ENCODE results near the gene DPH6. TPM values are rescaled to one million over a fixed set of nuclear protein-coding genes. Genes with fewer than 3 reads are reported as not detected.

DPH6 gene
- polyA plus RNA-seq, 2 of the 4 experiments (the other 2 are of a cell fraction): 11.0 to 33.6 TPM

GRCh38 chr15:35470441-35470840 lies 75.5 kb downstream of the DPH6 start:
- Histone ChIP-seq H3K4me1 (no peaks in the 10 kb centered on the region), H3K4me2 (no peak overlapping the region), H3K9me3 (no peaks in the 10 kb centered on the region), H3K4me3 (no peak overlapping the region), H3K27ac (no peak overlapping the region)
- ChIA-PET CTCF (no interaction called here), POLR2A (no interaction called here)
- FAIRE-seq (no peak), ATAC-seq (no peak), DNase-seq (ENCODE audit: low read depth in 1 of 2, low spot score in 1 of 2) (no peak)
- 90% methylated on average over 7 of the region's 7 CpGs for WGBS (ENCODE audit: missing lambda C conversion rate)
- TF ChIP-seq MYC (IDR thresholded peaks at IDR 0.05; ENCODE audit: borderline replicate concordance, low read length): no peak
- no peak for TF ChIP-seq ZC3H11A (IDR thresholded peaks at IDR 0.05)
- TF ChIP-seq HOXB13 (CRISPR knock-in tag; IDR thresholded peaks at IDR 0.05; ENCODE audit: low read depth): no peak
- no peak for TF ChIP-seq RAD21 (conservative IDR thresholded peaks at IDR 0.05 in 1 of 2, IDR thresholded peaks at IDR 0.05 in 1 of 2)
- no peak for TF ChIP-seq JUN (IDR thresholded peaks at IDR 0.05)
- TF ChIP-seq BHLHE40 (IDR thresholded peaks at IDR 0.05; ENCODE audit: low read depth, low read length): no peak
- TF ChIP-seq PHF8 (IDR thresholded peaks at IDR 0.05; ENCODE audit: borderline replicate concordance, low read depth): no peak
- TF ChIP-seq NFE2L2 (conservative IDR thresholded peaks at IDR 0.05; ENCODE audit: low read length): no peak
- TF ChIP-seq USF2 (IDR thresholded peaks at IDR 0.05): no peak
- TF ChIP-seq HES2 (IDR thresholded peaks at IDR 0.05): no peak

GRCh38 chr15:35466476-35466875 lies 79.5 kb downstream of the DPH6 start:
- no peak for ATAC-seq
- no peak for FAIRE-seq
- CTCF ChIA-PET: no interaction called here

DNA sequence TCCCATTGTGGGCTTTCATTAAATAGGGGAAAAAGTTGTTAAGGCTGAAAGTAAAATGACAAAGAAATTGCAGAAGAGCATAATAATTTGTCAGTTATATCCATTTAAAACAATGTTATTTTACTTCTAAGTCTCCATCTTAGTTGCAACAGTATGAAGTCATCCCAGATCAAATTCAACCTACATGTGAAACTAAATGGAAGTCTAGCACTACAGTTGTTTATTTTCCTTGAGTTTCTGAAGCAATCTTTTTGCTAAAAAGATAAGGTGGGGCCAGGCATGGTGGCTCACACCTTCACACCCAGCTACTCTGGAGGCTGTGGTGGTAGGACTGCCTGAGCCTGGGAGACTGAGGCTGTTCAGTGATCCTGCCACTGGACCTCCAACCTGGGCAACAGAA lies 80.2 kb downstream of the DPH6 start:
- ATAC-seq (no peak), FAIRE-seq (no peak), DNase-seq (ENCODE audit: low read depth in 1 of 2, low spot score in 1 of 2) (no peak)
- Histone ChIP-seq H3K4me2 (no peak overlapping the region), H3K27ac (no peak overlapping the region), H3K9me3 (no peaks in the 10 kb centered on the region), H3K4me1 (no peaks in the 10 kb centered on the region), H3K4me3 (no peak overlapping the region)
- CTCF ChIA-PET: no interaction called here
- no peak for TF ChIP-seq NPAS2 (CRISPR knock-in tag; IDR thresholded peaks at IDR 0.05; ENCODE audit: borderline replicate concordance)
- no peak for TF ChIP-seq HEYL (CRISPR knock-in tag; IDR thresholded peaks at IDR 0.05)
- TF ChIP-seq CBX8 (IDR thresholded peaks at IDR 0.05): no peak
- TF ChIP-seq HDAC2 (IDR thresholded peaks at IDR 0.05): no peak
- POLR2A ChIA-PET: no interaction called here

More at GRCh38 chr15:35466476-35466875, 79.5 kb downstream of the DPH6 start:
- TF ChIP-seq RFX5 (IDR thresholded peaks at IDR 0.05): no peak
- no peaks in the 10 kb centered on the region for H3K4me1 ChIP-seq
- H3K27ac ChIP-seq: no peak overlapping the region
- no peaks in the 10 kb centered on the region for H3K9me3 ChIP-seq
- 27% methylated on average over 2 of the region's 2 CpGs for WGBS (ENCODE audit: missing lambda C conversion rate)
- no peak overlapping the region for H3K4me3 ChIP-seq
- no peak for DNase-seq (ENCODE audit: low read depth in 1 of 2, low spot score in 1 of 2)
- H3K4me2 ChIP-seq: no peak overlapping the region
- POLR2A ChIA-PET: no interaction called here

DNA sequence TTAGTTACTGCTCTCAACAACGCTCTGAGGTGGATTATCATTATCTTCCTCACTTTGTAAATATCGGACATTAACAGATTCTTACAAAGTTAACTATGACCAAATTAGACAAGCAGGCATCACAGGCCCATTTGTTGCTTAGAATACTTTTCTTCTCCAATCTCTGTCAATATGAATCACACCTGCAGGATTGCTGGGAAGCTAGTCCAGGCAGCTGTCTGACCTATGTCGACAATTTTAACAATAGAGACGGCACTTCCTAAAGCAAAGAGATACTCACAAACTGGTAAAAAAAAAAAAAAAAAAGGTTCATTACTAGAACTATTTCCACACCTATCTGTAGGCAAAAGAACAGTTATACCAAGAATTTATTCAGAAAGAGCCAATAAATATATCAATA lies 85.3 kb downstream of the DPH6 start:
- Histone ChIP-seq H3K9me3 (no peaks in the 10 kb centered on the region), H3K4me3 (no peak overlapping the region), H3K4me1 (no peaks in the 10 kb centered on the region), H3K27ac (no peak overlapping the region), H3K4me2 (no peak overlapping the region)
- TF ChIP-seq ZSCAN20 (CRISPR knock-in tag; IDR thresholded peaks at IDR 0.05) (no peak), MYC (IDR thresholded peaks at IDR 0.05; ENCODE audit: borderline replicate concordance, low read length) (no peak), KDM5A (IDR thresholded peaks at IDR 0.05) (no peak), EHF (CRISPR knock-in tag; IDR thresholded peaks at IDR 0.05) (no peak), USF2 (IDR thresholded peaks at IDR 0.05) (no peak), TP53 (CRISPR knock-in tag; IDR thresholded peaks at IDR 0.05) (no peak), HOXA7 (CRISPR knock-in tag; IDR thresholded peaks at IDR 0.05) (no peak), RNF2 (IDR thresholded peaks at IDR 0.05; ENCODE audit: borderline replicate concordance, low read depth) (no peak), CHD4 (IDR thresholded peaks at IDR 0.05; ENCODE audit: borderline replicate concordance) (no peak), CBX2 (IDR thresholded peaks at IDR 0.05; ENCODE audit: borderline replicate concordance, low read depth) (no peak), RAD21 (conservative IDR thresholded peaks at IDR 0.05 in 1 of 2, IDR thresholded peaks at IDR 0.05 in 1 of 2) (no peak), FOSL2 (IDR thresholded peaks at IDR 0.05) (no peak), FOSL2 (CRISPR knock-in tag; IDR thresholded peaks at IDR 0.05) (no peak), EP300 (IDR thresholded peaks at IDR 0.05) (no peak)
- ChIA-PET CTCF (no interaction called here), POLR2A (no interaction called here)
- no peak for ATAC-seq
- DNase-seq (ENCODE audit: low read depth in 1 of 2, low spot score in 1 of 2): no peak
- WGBS (ENCODE audit: missing lambda C conversion rate): 63% methylated on average over 4 of the region's 4 CpGs
- no peak for FAIRE-seq

Data from A549 (cell line).